Neural progenitor cell (in vitro differentiated cells): ENCODE measurements around the gene ZNF331. TPM values are rescaled to one million over a fixed set of nuclear protein-coding genes. Genes with fewer than 3 reads are reported as not detected.

Experiments
- DNase-seq: peaks from one replicate; pipeline ENCODE4 v3.0.0-alpha.2; 2016; ENCODE audit warnings: low spot score
- H2AFZ ChIP-seq: fragments of 200-600 bp; sonication (generic); replicated peaks from 2 replicates; pipeline ENCODE4 v1.6.1; 2016; ENCODE audit warnings: antibody characterized with exemption
- H3F3A ChIP-seq: fragments of 200-600 bp; sonication (generic); 2 replicates; pipeline ENCODE4 v1.6.1; 2016; ENCODE audit warnings: antibody characterized with exemption, low read depth
- H3K27ac ChIP-seq: fragments of 200-600 bp; sonication (generic); 2 replicates; pipeline ENCODE4 v1.5.1; 2016; ENCODE audit warnings: mild to moderate bottlenecking
- H3K27me3 ChIP-seq: fragments of 200-600 bp; sonication (generic); 2 replicates; pipeline ENCODE4 v1.6.1; 2016; ENCODE audit warnings: mild to moderate bottlenecking, moderate library complexity
- H3K36me3 ChIP-seq: fragments of 200-600 bp; sonication (generic); 2 replicates; pipeline ENCODE4 v1.5.1; 2016
- H3K4me1 ChIP-seq: fragments of 200-600 bp; sonication (generic); 2 replicates; pipeline ENCODE4 v1.6.1; 2016; ENCODE audit warnings: mixed run types
- H3K4me2 ChIP-seq: fragments of 200-600 bp; sonication (generic); 2 replicates; pipeline ENCODE4 v1.6.1; 2016
- H3K4me3 ChIP-seq: fragments of 200-600 bp; sonication (generic); 2 replicates; pipeline ENCODE4 v1.5.1; 2016
- H3K79me2 ChIP-seq: fragments of 200-600 bp; sonication (generic); 2 replicates; pipeline ENCODE4 v1.6.1; 2016; ENCODE audit warnings: low read depth
- H3K9ac ChIP-seq: fragments of 200-600 bp; sonication (generic); 2 replicates; pipeline ENCODE4 v1.6.1; 2016
- H3K9me3 ChIP-seq: fragments of 200-600 bp; sonication (generic); 2 replicates; pipeline ENCODE4 v1.5.1; 2016; ENCODE audit warnings: low read depth
- H4K20me1 ChIP-seq: fragments of 200-600 bp; sonication (generic); 2 replicates; pipeline ENCODE4 v1.6.1; 2016; ENCODE audit warnings: low read depth
- H3K27ac Mint-ChIP-seq: 3 replicates; pipeline ENCODE4 v1.8.0; 2021; ENCODE audit warnings: mixed read lengths
- H3K27me3 Mint-ChIP-seq: 2 replicates; pipeline ENCODE4 v1.8.0; 2022; ENCODE audit warnings: low read depth, mild to moderate bottlenecking, inconsistent platforms, moderate library complexity, mixed read lengths; ENCODE audit not compliant: insufficient read depth
- H3K36me3 Mint-ChIP-seq: 3 replicates; pipeline ENCODE4 v1.8.0; 2021; ENCODE audit warnings: mixed read lengths
- H3K4me1 Mint-ChIP-seq: 3 replicates; pipeline ENCODE4 v1.8.0; 2021; ENCODE audit warnings: mixed read lengths
- H3K4me3 Mint-ChIP-seq: 3 replicates; pipeline ENCODE4 v1.8.0; 2021; ENCODE audit warnings: mild to moderate bottlenecking, moderate library complexity, mixed read lengths
- H3K9me3 Mint-ChIP-seq: 3 replicates; pipeline ENCODE4 v1.8.0; 2020; ENCODE audit warnings: mixed read lengths
- CTCF ChIP-seq: fragments of 200-600 bp; sonication (generic); IDR thresholded peaks from 2 replicates; pipeline ENCODE4 v1.5.1; 2017; ENCODE audit warnings: antibody characterized with exemption, mild to moderate bottlenecking
- EZH2 ChIP-seq: fragments of 200-600 bp; sonication (generic); IDR thresholded peaks from 2 replicates; pipeline ENCODE4 v1.6.1; 2017; ENCODE audit warnings: antibody characterized with exemption, mild to moderate bottlenecking, moderate library complexity
- EZH2phosphoT487 ChIP-seq: fragments of 200-600 bp; sonication (generic); IDR thresholded peaks from 2 replicates; pipeline ENCODE4 v1.6.1; 2017; ENCODE audit warnings: antibody characterized with exemption
- total RNA-seq: library from RNA; depleted of rRNA; stranded (reverse); fragments of >200 nt; gene quantifications from 2 replicates; pipeline ENCODE4 v1.2.3, GENCODE V29; 2015; ENCODE audit warnings: low replicate concordance

Gene ZNF331
- total RNA-seq, 1 donor from 2014 or later, result 68.5 TPM

DNA sequence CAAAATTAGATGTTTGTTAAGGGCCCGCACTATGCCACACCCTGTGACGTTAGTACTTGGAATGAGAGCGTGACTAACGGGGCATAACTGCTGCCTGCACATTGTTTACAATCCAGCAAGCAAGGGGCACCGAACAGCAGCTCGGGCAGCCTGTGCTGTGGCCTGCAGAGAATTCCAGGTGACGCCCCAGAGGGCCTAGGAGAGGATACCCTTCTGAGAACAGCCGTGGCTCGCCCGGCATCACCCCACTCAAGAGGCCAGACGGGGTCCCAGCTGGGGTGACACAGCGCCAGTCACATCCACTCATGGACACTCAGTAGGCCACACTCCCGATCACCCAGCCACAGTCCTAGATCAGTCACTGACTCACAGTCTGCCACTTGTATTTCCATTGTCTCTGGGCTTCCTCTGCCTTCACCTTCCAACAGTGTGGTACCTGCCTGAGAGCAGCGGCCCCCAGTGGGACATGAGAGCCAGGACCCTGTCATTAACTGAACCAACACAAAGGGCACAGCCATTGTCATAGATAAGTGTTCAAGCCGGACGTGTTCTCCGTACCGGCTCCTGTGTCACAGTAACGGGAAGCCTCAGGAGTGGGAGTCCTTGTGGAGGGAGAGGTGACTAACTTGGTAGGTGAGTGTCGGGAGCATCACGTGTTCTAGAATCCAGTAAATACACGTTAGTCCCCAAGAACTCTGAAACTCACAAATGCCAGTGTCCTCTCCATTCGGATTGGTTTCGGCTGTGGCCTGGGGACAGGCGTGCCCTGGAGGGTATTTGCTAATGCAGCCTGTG is 7.5 kb downstream of the ZNF331 start:
- no peaks in the 10 kb centered on the region for H3K79me2 ChIP-seq
- H3F3A ChIP-seq, result no peaks in the 10 kb centered on the region
- no peaks in the 10 kb centered on the region for H3K4me1 ChIP-seq
- no peaks in the 10 kb centered on the region for H3K9me3 ChIP-seq
- Mint-ChIP-seq H3K4me3 (no peak overlapping the region), H3K27me3 (peaks cover 2% of the 10 kb centered on the region), H3K36me3 (peaks cover 10% of the 10 kb centered on the region), H3K4me1 (no peaks in the 10 kb centered on the region), H3K27ac (peak overlapping the region; percentile 43), H3K9me3 (no peaks in the 10 kb centered on the region)
- no peak overlapping the region for H3K9ac ChIP-seq
- H4K20me1 ChIP-seq, result no peaks in the 10 kb centered on the region
- H3K4me2 ChIP-seq, result no peak overlapping the region
- no peak overlapping the region for H2AFZ ChIP-seq
- no peak for DNase-seq
- H3K27me3 ChIP-seq, result no peaks in the 10 kb centered on the region
- no peaks in the 10 kb centered on the region for H3K36me3 ChIP-seq
- H3K27ac ChIP-seq, result no peak overlapping the region
- TF ChIP-seq EZH2phosphoT487 (no peak), EZH2 (no peak), CTCF (no peak)
- H3K4me3 ChIP-seq, result no peak overlapping the region

DNA sequence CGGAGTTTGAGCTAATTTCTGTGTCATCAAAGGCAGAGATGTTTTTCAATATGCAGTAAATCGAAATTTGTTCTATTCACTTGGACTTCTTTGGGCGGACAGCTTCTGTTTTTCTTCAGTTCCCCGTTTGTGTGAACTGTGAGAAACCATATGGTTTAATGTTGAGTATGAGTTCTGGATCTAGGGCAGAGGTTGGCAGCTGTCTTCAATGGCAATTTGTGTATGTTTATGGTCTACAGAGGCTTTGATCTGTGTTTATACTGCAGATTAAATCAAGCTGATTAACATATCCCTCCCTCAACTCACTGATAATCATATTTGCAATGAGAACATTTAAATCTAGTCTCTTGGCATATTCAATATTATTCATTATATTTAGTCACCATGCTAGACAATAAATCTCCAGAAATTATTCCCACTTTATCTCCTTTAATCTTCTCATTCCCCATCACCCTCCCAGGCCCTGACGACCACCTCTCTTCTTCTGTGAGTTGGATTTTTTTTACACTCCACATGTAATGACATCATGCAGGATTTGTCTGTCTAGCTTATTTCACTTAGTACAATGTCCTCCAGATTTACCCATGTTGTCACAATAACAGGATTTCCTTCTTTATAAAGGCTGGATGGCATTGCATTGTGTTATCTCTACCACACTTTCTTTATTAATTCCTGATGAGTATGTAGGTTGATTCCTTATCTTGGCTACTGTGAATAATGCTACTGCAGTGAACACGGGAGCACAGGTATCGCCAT is 9.0 kb downstream of the ZNF331 start:
- peaks cover 5% of the 10 kb centered on the region for H3K79me2 ChIP-seq
- H3K27ac Mint-ChIP-seq, result no peak overlapping the region
- no peak for DNase-seq
- TF ChIP-seq EZH2 (no peak), EZH2phosphoT487 (no peak), CTCF (no peak)
- no peak overlapping the region for H3K27ac ChIP-seq
- H3K4me2 ChIP-seq, result no peak overlapping the region
- H3K27me3 Mint-ChIP-seq, result peaks cover 2% of the 10 kb centered on the region
- no peaks in the 10 kb centered on the region for H3K4me1 ChIP-seq
- no peaks in the 10 kb centered on the region for H3K36me3 ChIP-seq
- no peaks in the 10 kb centered on the region for H3K9me3 Mint-ChIP-seq
- H3K4me1 Mint-ChIP-seq, result no peaks in the 10 kb centered on the region
- H3K9me3 ChIP-seq, result no peaks in the 10 kb centered on the region
- H2AFZ ChIP-seq, result no peak overlapping the region
- H3K9ac ChIP-seq, result no peak overlapping the region
- H4K20me1 ChIP-seq, result no peaks in the 10 kb centered on the region
- peaks cover 9% of the 10 kb centered on the region for H3K36me3 Mint-ChIP-seq
- H3K27me3 ChIP-seq, result no peaks in the 10 kb centered on the region
- no peak overlapping the region for H3K4me3 Mint-ChIP-seq
- H3K4me3 ChIP-seq, result no peak overlapping the region
- no peaks in the 10 kb centered on the region for H3F3A ChIP-seq

DNA sequence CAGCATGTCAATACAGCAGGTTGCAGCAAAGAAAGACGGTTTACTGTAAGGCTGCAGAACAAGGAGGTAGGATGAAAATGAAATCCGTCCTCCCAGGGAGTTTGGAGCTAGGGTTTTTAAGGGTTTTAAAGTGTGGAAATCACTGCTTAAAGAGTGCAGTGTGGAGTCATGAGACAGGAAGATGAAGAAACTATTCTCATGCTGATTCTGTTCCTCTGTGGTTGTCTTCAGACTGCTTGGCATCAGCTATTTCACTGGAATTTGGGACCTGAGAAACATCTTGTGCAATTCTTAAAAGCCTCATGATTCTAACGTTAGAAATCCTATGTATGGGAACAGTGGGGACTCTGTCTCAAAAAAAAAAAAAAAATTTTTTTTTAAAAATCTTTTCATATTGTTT is 11.4 kb downstream of the ZNF331 start:
- H3K4me2 ChIP-seq, result no peak overlapping the region
- H3K27me3 Mint-ChIP-seq, result peaks cover 2% of the 10 kb centered on the region
- TF ChIP-seq EZH2, result no peak
- no peak overlapping the region for H2AFZ ChIP-seq
- no peaks in the 10 kb centered on the region for H3K4me1 Mint-ChIP-seq
- H3K36me3 Mint-ChIP-seq, result peaks cover 8% of the 10 kb centered on the region
- H3K4me3 Mint-ChIP-seq, result no peak overlapping the region
- H3K79me2 ChIP-seq, result peaks cover 5% of the 10 kb centered on the region
- no peaks in the 10 kb centered on the region for H3K36me3 ChIP-seq
- H3K27ac Mint-ChIP-seq, result no peak overlapping the region
- H3K9me3 Mint-ChIP-seq, result peaks cover 2% of the 10 kb centered on the region
- no peaks in the 10 kb centered on the region for H4K20me1 ChIP-seq
- no peak overlapping the region for H3K9ac ChIP-seq
- no peaks in the 10 kb centered on the region for H3K9me3 ChIP-seq
- no peaks in the 10 kb centered on the region for H3K4me1 ChIP-seq
- H3K27me3 ChIP-seq, result no peaks in the 10 kb centered on the region
- no peak for DNase-seq
- H3K27ac ChIP-seq, result no peak overlapping the region
- no peaks in the 10 kb centered on the region for H3F3A ChIP-seq
- no peak overlapping the region for H3K4me3 ChIP-seq
